ENCODE data around the gene LPIN2. TPM values are rescaled to one million over a fixed set of nuclear protein-coding genes. Genes with fewer than 3 reads are reported as not detected.
A peak's percentile ranks its signal among the peaks of the same experiment; 100 is the strongest.

Gene LPIN2, protein sequence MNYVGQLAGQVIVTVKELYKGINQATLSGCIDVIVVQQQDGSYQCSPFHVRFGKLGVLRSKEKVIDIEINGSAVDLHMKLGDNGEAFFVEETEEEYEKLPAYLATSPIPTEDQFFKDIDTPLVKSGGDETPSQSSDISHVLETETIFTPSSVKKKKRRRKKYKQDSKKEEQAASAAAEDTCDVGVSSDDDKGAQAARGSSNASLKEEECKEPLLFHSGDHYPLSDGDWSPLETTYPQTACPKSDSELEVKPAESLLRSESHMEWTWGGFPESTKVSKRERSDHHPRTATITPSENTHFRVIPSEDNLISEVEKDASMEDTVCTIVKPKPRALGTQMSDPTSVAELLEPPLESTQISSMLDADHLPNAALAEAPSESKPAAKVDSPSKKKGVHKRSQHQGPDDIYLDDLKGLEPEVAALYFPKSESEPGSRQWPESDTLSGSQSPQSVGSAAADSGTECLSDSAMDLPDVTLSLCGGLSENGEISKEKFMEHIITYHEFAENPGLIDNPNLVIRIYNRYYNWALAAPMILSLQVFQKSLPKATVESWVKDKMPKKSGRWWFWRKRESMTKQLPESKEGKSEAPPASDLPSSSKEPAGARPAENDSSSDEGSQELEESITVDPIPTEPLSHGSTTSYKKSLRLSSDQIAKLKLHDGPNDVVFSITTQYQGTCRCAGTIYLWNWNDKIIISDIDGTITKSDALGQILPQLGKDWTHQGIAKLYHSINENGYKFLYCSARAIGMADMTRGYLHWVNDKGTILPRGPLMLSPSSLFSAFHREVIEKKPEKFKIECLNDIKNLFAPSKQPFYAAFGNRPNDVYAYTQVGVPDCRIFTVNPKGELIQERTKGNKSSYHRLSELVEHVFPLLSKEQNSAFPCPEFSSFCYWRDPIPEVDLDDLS
- total RNA-seq = 47.7 and 48.1 TPM in 2 replicates

GRCh38 chr18:3013024-3013804 lies at the start of gene LPIN2:
LPIN2 (minus strand) TSS chr18:3013144; CDS start chr18:2960840, 52,304 bp downstream.
- H3K27ac ChIP-seq (ENCODE audit: low read depth, low read length) = peak within 1 kb of the TSS; percentile 75
- peak within 1 kb of the TSS; percentile 59 for H2AFZ ChIP-seq (ENCODE audit: low read length)
- H3K79me2 ChIP-seq (ENCODE audit: insufficient read depth, low read length) = peaks cover 44% of the 10 kb centered on the region
- DNase-seq (ENCODE audit: insufficient read length, low spot score, missing footprints) = peak; percentile 99
- peak within 1 kb of the TSS; percentile 73 for H3K4me2 ChIP-seq (ENCODE audit: insufficient read depth, low read length)
- TF ChIP-seq, protein P1, sequence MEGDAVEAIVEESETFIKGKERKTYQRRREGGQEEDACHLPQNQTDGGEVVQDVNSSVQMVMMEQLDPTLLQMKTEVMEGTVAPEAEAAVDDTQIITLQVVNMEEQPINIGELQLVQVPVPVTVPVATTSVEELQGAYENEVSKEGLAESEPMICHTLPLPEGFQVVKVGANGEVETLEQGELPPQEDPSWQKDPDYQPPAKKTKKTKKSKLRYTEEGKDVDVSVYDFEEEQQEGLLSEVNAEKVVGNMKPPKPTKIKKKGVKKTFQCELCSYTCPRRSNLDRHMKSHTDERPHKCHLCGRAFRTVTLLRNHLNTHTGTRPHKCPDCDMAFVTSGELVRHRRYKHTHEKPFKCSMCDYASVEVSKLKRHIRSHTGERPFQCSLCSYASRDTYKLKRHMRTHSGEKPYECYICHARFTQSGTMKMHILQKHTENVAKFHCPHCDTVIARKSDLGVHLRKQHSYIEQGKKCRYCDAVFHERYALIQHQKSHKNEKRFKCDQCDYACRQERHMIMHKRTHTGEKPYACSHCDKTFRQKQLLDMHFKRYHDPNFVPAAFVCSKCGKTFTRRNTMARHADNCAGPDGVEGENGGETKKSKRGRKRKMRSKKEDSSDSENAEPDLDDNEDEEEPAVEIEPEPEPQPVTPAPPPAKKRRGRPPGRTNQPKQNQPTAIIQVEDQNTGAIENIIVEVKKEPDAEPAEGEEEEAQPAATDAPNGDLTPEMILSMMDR (IDR thresholded peaks at IDR 0.05; ENCODE audit: extremely low read depth, low read depth, low read length) = no peak
- no peaks in the 10 kb centered on the region for H3K27me3 ChIP-seq (ENCODE audit: insufficient read depth, low read length)
- no peaks in the 10 kb centered on the region for H3K9me3 ChIP-seq (ENCODE audit: low read depth, low read length)
- H3K4me3 ChIP-seq (ENCODE audit: insufficient read depth, low read length) = peak within 1 kb of the TSS; percentile 80
- peaks cover 17% of the 10 kb centered on the region for H3K4me1 ChIP-seq (ENCODE audit: insufficient read depth, low read length)
- H4K20me1 ChIP-seq (ENCODE audit: insufficient read depth, low read length) = peaks cover 18% of the 10 kb centered on the region
- peaks cover 15% of the 10 kb centered on the region for H3K36me3 ChIP-seq (ENCODE audit: insufficient read depth, low read length)

DNA sequence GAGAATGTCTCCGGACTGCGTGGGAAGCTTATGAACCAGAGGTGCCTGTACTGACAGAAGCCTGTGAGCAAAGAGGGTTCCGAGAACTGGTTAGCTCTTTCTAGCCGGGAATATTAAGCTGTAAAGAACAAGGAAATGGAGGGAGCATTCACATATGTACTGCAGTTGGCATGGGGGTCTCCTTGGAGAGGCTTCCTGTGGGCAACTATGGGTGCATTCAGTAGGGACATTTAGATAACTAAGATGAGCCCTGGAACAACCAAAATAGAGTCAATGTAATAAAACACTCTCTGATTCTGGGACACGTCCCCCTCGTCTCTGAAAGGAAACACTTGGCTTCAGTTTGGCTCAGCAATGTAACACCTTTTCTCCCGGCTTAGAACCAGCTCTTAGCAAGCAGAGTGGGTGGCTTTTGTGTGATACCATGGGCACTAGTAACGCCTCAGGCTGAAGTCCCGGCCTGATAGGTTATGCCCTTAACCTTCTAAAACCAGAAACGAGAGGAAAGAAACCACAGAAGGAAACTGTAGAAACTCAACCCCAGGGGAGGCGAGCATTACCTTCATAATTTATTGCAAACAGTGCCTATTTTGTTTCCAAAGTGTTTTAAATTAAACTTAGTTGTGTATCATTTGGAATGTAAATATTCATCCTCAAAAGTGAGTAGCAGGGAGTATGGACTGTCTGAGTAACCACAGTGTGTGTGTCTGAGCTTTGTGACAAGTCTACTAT lies 48.8 kb upstream of the LPIN2 start:
- TF ChIP-seq, protein P1 (IDR thresholded peaks at IDR 0.05; ENCODE audit: extremely low read depth, low read depth, low read length) = no peak
- Histone ChIP-seq H3K4me1 (ENCODE audit: insufficient read depth, low read length) (no peaks in the 10 kb centered on the region), H2AFZ (ENCODE audit: low read length) (no peak overlapping the region), H3K79me2 (ENCODE audit: insufficient read depth, low read length) (no peaks in the 10 kb centered on the region), H3K4me2 (ENCODE audit: insufficient read depth, low read length) (no peak overlapping the region), H3K27me3 (ENCODE audit: insufficient read depth, low read length) (peaks cover 3% of the 10 kb centered on the region), H3K27ac (ENCODE audit: low read depth, low read length) (no peak overlapping the region), H3K36me3 (ENCODE audit: insufficient read depth, low read length) (no peaks in the 10 kb centered on the region), H3K9me3 (ENCODE audit: low read depth, low read length) (no peaks in the 10 kb centered on the region), H4K20me1 (ENCODE audit: insufficient read depth, low read length) (no peaks in the 10 kb centered on the region), H3K4me3 (ENCODE audit: insufficient read depth, low read length) (no peak overlapping the region)
- DNase-seq (ENCODE audit: insufficient read length, low spot score, missing footprints) = no peak

GRCh38 chr18:3060667-3061580 lies 48.0 kb upstream of the LPIN2 start:
- Histone ChIP-seq H3K4me1 (ENCODE audit: insufficient read depth, low read length) (no peaks in the 10 kb centered on the region), H4K20me1 (ENCODE audit: insufficient read depth, low read length) (no peaks in the 10 kb centered on the region), H3K4me2 (ENCODE audit: insufficient read depth, low read length) (no peak overlapping the region), H3K4me3 (ENCODE audit: insufficient read depth, low read length) (no peak overlapping the region), H3K36me3 (ENCODE audit: insufficient read depth, low read length) (no peaks in the 10 kb centered on the region), H2AFZ (ENCODE audit: low read length) (peak overlapping the region; percentile 37), H3K27ac (ENCODE audit: low read depth, low read length) (no peak overlapping the region), H3K27me3 (ENCODE audit: insufficient read depth, low read length) (peaks cover 5% of the 10 kb centered on the region), H3K79me2 (ENCODE audit: insufficient read depth, low read length) (no peaks in the 10 kb centered on the region), H3K9me3 (ENCODE audit: low read depth, low read length) (no peaks in the 10 kb centered on the region)
- no peak for DNase-seq (ENCODE audit: insufficient read length, low spot score, missing footprints)
- TF ChIP-seq, protein P1 (IDR thresholded peaks at IDR 0.05; ENCODE audit: extremely low read depth, low read depth, low read length) = no peak

Measured in osteoblast (primary cell).